Lower leg skin (tissue), 3 donors: ENCODE measurements around the gene DYNLT2B.

ENCODE experiments used
- POLR2A ChIP-seq, 2 donors: fragments of 450-650 bp; IDR thresholded peaks; one replicate each; pipeline ENCODE4 v1.6.1; 2016 to 2017; ENCODE audit warnings: antibody characterized with exemption in 2 of 2, mild to moderate bottlenecking in 1 of 2, moderate library complexity in 1 of 2
- TF ChIP-seq, protein P1 (sequence below), 3 donors: fragments of 450-650 bp; IDR thresholded peaks; one replicate each; pipeline ENCODE4 v1.5.1; 2016; ENCODE audit warnings: antibody characterized with exemption in 3 of 3, mild to moderate bottlenecking in 3 of 3, moderate library complexity in 2 of 3

DNA sequence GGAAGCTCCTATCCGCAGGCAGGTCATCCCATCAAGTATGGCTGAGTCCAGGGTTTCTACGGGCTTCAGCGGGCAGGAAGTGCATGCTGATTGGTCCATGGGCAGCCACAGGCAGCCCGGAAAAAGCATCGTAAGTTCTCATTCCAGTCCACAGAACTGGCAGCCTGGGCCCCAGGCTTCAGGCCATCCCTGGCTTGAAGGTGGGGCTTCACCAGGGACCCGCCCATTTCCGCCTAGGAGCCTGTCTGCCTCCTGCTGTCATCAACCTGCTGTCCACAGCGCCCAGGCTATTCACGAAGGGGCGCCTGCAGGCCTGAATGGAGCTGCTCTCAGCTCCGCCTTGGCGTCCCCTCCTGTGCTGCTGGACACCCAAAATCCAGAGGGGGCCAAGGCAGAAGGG is 44.4 kb downstream of the DYNLT2B start:
- TF ChIP-seq, protein P1, sequence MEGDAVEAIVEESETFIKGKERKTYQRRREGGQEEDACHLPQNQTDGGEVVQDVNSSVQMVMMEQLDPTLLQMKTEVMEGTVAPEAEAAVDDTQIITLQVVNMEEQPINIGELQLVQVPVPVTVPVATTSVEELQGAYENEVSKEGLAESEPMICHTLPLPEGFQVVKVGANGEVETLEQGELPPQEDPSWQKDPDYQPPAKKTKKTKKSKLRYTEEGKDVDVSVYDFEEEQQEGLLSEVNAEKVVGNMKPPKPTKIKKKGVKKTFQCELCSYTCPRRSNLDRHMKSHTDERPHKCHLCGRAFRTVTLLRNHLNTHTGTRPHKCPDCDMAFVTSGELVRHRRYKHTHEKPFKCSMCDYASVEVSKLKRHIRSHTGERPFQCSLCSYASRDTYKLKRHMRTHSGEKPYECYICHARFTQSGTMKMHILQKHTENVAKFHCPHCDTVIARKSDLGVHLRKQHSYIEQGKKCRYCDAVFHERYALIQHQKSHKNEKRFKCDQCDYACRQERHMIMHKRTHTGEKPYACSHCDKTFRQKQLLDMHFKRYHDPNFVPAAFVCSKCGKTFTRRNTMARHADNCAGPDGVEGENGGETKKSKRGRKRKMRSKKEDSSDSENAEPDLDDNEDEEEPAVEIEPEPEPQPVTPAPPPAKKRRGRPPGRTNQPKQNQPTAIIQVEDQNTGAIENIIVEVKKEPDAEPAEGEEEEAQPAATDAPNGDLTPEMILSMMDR (IDR thresholded peaks at IDR 0.05): no peak
- no peak for TF ChIP-seq POLR2A (IDR thresholded peaks at IDR 0.05)
